ENCODE results near the gene SLMAP. TPM values are rescaled to one million over a fixed set of nuclear protein-coding genes. Genes with fewer than 3 reads are reported as not detected.
A peak's percentile ranks its signal among the peaks of the same experiment; 100 is the strongest.

The SLMAP gene
- total and polyA plus RNA-seq, 2 of the 13 experiments (the other 11 are each of a cell fraction or from before 2014, with no cell fraction given): 24.0 to 48.3 TPM

DNA sequence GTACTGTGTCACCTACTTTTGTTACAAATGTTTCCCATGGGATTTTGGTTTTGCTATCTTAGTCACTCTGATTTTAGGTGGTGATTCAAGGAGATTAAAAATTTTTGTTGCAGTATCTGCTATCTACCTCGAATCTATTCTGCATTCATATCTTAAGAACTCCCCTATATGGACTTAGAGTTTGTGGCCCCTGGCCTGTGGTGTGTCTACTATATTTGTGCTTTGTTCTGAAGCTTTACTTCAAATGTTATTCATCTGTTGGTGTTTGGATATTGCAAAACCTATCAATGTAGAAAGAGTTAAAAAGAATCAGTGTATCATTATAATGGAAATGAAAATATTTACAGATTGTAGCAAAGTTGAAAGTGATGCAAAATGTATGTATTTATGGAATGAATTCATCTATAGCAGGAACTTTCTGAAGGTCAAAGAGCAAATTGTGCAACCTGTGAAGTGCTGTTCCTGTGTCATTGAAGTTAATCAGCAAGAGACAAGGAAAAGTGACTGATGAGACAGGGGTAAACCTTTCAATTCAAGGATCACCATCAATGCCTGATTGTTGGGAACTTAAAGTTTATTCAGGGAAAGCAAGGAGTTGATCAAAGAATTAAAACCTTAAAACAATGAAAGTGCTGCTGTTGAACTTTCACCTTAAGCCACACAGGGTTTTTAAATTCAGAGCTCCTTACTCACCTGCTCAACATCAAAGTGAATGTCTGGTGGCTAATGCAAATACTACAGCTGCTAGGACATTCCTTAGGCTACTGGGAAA, 71.0 kb downstream of the SLMAP start (continued):
- TF ChIP-seq BRCA1 (CRISPR knock-in tag; IDR thresholded peaks at IDR 0.05): no peak
- no peak for TF ChIP-seq ZFP37 (CRISPR knock-in tag; IDR thresholded peaks at IDR 0.05; ENCODE audit: borderline replicate concordance)
- peak; percentile 58; the same call in 1 of the 2 replicates for TF ChIP-seq SRF (IDR thresholded peaks at IDR 0.05; ENCODE audit: low read depth, low read length)
- TF ChIP-seq ZNF230 (CRISPR knock-in tag; IDR thresholded peaks at IDR 0.05): no peak
- TF ChIP-seq IKZF4 (CRISPR knock-in tag; IDR thresholded peaks at IDR 0.05; ENCODE audit: borderline replicate concordance, low read depth, not compliant biosample characterization): no peak
- TF ChIP-seq HMGA1 (CRISPR knock-in tag; conservative IDR thresholded peaks at IDR 0.05): no peak
- no peak for TF ChIP-seq ZNF142 (CRISPR knock-in tag; IDR thresholded peaks at IDR 0.05)
- TF ChIP-seq, protein P1, sequence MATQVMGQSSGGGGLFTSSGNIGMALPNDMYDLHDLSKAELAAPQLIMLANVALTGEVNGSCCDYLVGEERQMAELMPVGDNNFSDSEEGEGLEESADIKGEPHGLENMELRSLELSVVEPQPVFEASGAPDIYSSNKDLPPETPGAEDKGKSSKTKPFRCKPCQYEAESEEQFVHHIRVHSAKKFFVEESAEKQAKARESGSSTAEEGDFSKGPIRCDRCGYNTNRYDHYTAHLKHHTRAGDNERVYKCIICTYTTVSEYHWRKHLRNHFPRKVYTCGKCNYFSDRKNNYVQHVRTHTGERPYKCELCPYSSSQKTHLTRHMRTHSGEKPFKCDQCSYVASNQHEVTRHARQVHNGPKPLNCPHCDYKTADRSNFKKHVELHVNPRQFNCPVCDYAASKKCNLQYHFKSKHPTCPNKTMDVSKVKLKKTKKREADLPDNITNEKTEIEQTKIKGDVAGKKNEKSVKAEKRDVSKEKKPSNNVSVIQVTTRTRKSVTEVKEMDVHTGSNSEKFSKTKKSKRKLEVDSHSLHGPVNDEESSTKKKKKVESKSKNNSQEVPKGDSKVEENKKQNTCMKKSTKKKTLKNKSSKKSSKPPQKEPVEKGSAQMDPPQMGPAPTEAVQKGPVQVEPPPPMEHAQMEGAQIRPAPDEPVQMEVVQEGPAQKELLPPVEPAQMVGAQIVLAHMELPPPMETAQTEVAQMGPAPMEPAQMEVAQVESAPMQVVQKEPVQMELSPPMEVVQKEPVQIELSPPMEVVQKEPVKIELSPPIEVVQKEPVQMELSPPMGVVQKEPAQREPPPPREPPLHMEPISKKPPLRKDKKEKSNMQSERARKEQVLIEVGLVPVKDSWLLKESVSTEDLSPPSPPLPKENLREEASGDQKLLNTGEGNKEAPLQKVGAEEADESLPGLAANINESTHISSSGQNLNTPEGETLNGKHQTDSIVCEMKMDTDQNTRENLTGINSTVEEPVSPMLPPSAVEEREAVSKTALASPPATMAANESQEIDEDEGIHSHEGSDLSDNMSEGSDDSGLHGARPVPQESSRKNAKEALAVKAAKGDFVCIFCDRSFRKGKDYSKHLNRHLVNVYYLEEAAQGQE (IDR thresholded peaks at IDR 0.05; ENCODE audit: borderline replicate concordance in 1 of 2, low read depth in 1 of 2, low read length in 2 of 2): no peak
- peak; percentile 78 for TF ChIP-seq ZNF614 (CRISPR knock-in tag; IDR thresholded peaks at IDR 0.05; ENCODE audit: borderline replicate concordance)
- no peak for TF ChIP-seq MED13 (CRISPR knock-in tag; IDR thresholded peaks at IDR 0.05)
- no peak for TF ChIP-seq ZNF3 (CRISPR knock-in tag; IDR thresholded peaks at IDR 0.05)
- no peak for TF ChIP-seq ZNF33B (CRISPR knock-in tag; IDR thresholded peaks at IDR 0.05)
- TF ChIP-seq HNRNPH1 (optimal IDR thresholded peaks at IDR 0.05; ENCODE audit: low read depth, low read length): no peak
- TF ChIP-seq GATA4 (IDR thresholded peaks at IDR 0.05; ENCODE audit: borderline replicate concordance, low read depth): peak; percentile 73; the same call in 1 of the 2 replicates
- TF ChIP-seq ZNF383 (CRISPR knock-in tag; IDR thresholded peaks at IDR 0.05; ENCODE audit: borderline replicate concordance): no peak
